Measurements from ENCODE around the gene BMP8A.
"Not testable (repeated sequence)": the region's sequence is repeated elsewhere in the genome, so short reads cannot be mapped to it uniquely, and the experiment has no call there.

The BMP8A gene

DNA sequence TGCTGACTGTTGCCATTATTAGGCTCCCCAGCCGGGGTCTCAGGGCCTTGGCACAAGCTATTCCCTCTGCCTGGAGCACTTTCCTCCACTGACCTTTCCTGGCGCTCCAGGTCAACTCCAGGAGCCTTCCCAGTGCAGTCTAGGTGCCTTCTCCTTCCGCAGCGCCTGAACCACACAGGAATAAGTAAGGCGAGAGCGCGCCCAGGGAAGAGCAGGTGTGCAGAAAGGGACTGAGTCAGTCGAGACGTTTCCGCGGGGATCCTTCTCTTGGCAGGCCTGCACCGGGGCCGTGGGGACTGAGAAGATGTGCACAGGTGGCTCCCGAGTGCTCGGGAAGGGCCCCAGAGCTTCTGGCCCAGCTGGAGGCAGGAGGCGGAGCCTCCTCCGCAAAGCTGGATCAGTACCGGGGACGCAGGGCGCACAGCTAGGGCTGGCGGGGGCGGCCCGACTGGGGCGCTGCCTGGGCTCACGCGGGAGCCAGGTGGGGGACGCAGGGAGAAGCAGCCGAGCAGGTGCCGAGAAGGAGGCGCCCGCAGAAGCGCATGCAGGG, 765 bp upstream of the BMP8A start:
- Histone ChIP-seq H3K4me1 (ENCODE audit: insufficient read depth, insufficient read length) (peaks cover 5% of the 10 kb centered on the region), H3K9ac (ENCODE audit: insufficient read length, low read depth) (peak overlapping the region; percentile 62), H3K27me3 (ENCODE audit: insufficient read depth, insufficient read length) (peaks cover 67% of the 10 kb centered on the region), H3K36me3 (ENCODE audit: insufficient read depth, insufficient read length, low read length) (peaks cover 24% of the 10 kb centered on the region), H3K4me3 (ENCODE audit: insufficient read length, low read depth) (peak overlapping the region; percentile 53), H3K9me3 (ENCODE audit: insufficient read depth, low read length) (no peaks in the 10 kb centered on the region)
- no peak for DNase-seq (ENCODE audit: low read depth, low spot score)
- TF ChIP-seq ZNF274 (IDR thresholded peaks at IDR 0.05; ENCODE audit: low read depth, low read length) (no peak), SUZ12 (IDR thresholded peaks at IDR 0.05; ENCODE audit: extremely low read depth, insufficient read depth, insufficient read length) (no peak), YY1 (IDR thresholded peaks at IDR 0.05; ENCODE audit: insufficient read depth, insufficient read length) (no peak)

DNA sequence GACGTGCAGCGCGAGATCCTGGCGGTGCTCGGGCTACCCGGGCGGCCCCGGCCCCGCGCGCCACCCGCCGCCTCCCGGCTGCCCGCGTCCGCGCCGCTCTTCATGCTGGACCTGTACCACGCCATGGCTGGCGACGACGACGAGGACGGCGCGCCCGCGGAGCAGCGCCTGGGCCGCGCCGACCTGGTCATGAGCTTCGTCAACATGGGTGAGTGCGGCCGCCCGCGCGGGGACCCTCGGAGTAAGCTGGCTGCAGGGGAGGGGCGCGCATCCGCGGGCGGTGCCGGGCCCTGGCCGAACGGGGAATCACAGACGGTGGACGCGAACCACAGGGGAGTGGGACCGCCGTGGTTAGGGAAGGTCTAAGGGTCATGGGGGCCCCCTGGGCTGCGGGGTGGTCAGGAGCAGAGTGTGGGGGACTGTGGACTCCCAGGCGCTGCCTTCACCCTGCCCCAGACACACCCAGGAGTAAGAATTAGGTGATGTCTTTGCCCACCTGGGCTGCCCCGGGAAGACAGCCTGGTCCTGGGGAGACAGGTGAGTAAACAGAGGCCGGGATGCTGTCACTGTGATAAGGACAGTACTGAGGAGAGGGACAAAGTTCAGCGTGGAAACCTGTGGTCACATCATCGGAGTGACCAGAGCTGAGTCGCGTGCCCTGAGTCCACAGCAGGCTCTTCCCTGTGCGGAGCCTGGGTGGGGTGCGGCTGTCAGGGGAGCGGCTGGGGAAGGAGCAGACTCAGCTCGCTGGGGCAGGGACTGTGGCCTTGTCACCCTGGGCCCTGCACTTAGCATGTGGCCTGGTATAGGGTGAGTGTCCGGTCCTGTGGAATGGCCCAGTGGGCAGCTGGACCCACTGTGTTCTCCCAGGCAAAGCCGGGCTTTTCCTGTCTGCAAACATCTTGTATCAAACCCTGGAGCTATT, 944 bp downstream of the BMP8A start:
- H3K27me3 ChIP-seq (ENCODE audit: insufficient read depth, insufficient read length) = peaks cover 76% of the 10 kb centered on the region
- H3K9ac ChIP-seq (ENCODE audit: insufficient read length, low read depth) = not testable (repeated sequence)
- H3K4me3 ChIP-seq (ENCODE audit: insufficient read length, low read depth) = peak overlapping the region; percentile 53

DNA sequence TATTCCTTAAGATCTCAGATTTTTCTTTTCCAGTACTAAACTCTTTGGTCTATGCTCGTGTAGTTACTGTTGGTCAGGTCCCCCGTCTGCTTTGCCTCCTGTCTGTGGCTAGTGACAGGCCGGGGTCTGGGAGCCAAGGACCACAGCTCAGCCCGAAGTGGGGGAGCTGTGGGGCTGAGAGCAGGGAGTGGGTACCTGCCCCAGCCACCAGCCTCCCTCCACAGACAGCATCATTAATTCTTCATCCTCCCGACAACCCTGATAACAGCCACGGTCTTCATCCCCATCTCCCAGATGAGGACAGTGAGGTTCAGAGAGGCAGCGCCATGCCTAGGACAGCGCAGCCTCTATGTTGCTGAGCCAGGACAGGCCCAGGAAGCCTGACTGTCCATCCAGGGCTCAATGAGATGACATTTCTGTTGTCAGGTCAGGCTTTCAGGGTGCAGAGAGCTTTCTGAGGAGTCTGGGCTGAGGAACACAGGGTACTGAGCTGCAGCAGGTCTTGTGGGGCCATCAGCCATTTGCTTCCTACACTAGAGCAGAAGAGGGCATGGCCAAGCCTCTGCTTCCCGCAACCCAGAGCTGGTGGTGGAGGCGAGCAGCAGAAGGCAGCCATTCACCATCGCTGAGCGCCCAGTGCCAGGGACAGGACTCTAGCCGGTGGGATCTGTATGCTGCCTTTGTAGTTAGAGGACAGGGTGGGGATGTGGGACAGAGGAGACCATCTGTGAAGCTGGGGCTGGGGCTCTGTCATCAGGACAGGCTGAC, 1.8 kb downstream of the BMP8A start:
- not testable (repeated sequence) for H3K9ac ChIP-seq (ENCODE audit: insufficient read length, low read depth); H3K9me3 ChIP-seq (ENCODE audit: insufficient read depth, low read length)
- H3K27me3 ChIP-seq (ENCODE audit: insufficient read depth, insufficient read length) = peaks cover 74% of the 10 kb centered on the region

More for the DNA sequence above, 944 bp downstream of the BMP8A start:
- DNase-seq (ENCODE audit: low read depth, low spot score); H3K4me1 ChIP-seq (ENCODE audit: insufficient read depth, insufficient read length); H3K9me3 ChIP-seq (ENCODE audit: insufficient read depth, low read length); H3K36me3 ChIP-seq (ENCODE audit: insufficient read depth, insufficient read length, low read length): not testable (repeated sequence)

DNA sequence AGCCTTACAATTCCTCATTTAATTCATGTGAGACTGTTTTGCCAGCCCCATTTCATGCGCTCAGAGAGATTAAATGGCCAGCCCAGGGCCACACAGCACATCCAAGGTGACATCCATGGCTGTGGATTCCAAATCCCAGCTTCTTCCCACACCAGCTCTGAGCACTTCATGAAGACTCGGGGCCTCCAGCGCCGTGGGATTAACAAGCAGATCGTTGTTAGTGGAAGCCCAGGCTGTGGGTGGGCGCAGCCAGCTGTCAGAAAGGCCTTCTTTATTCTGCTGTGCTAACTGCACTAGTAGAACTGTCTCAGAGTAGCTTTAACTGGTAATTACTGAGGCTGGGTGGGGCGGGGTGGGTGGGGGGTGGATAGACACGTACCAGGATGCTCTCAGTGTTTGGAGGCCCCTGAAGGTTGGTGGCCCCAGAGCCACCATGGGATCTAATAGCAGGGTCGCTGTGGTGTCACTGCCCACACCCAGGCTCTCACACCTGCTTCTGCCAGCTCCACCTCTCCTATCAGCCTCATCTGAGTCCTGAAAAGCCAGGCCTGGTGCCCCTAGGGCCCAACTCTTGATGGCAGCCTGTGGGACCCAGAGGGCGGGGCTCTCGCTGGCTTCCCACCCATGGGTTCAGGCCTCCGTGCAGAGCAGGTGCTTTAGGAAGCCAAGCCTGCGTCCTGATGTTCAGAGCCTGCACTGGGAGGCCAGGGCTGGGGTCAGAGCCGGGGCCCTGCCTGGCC, 3.4 kb downstream of the BMP8A start:
- no peaks in the 10 kb centered on the region for H3K36me3 ChIP-seq (ENCODE audit: insufficient read depth, insufficient read length, low read length)
- TF ChIP-seq ZNF274 (IDR thresholded peaks at IDR 0.05; ENCODE audit: low read depth, low read length) (no peak), SUZ12 (IDR thresholded peaks at IDR 0.05; ENCODE audit: extremely low read depth, insufficient read depth, insufficient read length) (no peak), YY1 (IDR thresholded peaks at IDR 0.05; ENCODE audit: insufficient read depth, insufficient read length) (no peak)
- no peaks in the 10 kb centered on the region for H3K9me3 ChIP-seq (ENCODE audit: insufficient read depth, low read length)
- DNase-seq (ENCODE audit: low read depth, low spot score) = no peak
- peaks cover 5% of the 10 kb centered on the region for H3K4me1 ChIP-seq (ENCODE audit: insufficient read depth, insufficient read length)
- no peak overlapping the region for H3K9ac ChIP-seq (ENCODE audit: insufficient read length, low read depth)
- H3K4me3 ChIP-seq (ENCODE audit: insufficient read length, low read depth) = no peak overlapping the region
- peaks cover 68% of the 10 kb centered on the region for H3K27me3 ChIP-seq (ENCODE audit: insufficient read depth, insufficient read length)

More for the DNA sequence above, 1.8 kb downstream of the BMP8A start:
- not testable (repeated sequence) for H3K4me3 ChIP-seq (ENCODE audit: insufficient read length, low read depth); DNase-seq (ENCODE audit: low read depth, low spot score); H3K4me1 ChIP-seq (ENCODE audit: insufficient read depth, insufficient read length); H3K36me3 ChIP-seq (ENCODE audit: insufficient read depth, insufficient read length, low read length)

DNA sequence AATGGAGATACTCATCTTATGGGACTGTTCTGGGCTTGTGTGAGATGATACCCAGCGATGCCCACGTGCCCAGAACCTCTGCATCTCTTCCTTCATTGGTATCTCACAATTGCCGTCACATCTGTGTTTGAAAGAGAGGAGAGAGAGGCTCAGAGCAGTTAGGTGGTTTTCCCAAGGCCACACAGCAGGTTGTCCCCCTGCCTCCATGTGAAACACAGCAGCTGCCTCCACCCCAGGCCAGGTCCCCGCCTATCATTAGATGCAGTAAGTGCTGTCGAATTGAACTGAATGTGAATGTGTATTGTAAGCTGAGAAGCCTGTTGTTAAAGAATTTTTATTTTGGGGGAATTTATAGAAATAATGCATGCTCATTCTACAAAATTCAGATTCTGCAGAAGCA, 5.1 kb downstream of the BMP8A start:
- not testable (repeated sequence) for H3K4me1 ChIP-seq (ENCODE audit: insufficient read depth, insufficient read length); H3K36me3 ChIP-seq (ENCODE audit: insufficient read depth, insufficient read length, low read length); DNase-seq (ENCODE audit: low read depth, low spot score); H3K9me3 ChIP-seq (ENCODE audit: insufficient read depth, low read length); H3K4me3 ChIP-seq (ENCODE audit: insufficient read length, low read depth); H3K9ac ChIP-seq (ENCODE audit: insufficient read length, low read depth)
- peaks cover 57% of the 10 kb centered on the region for H3K27me3 ChIP-seq (ENCODE audit: insufficient read depth, insufficient read length)

DNA sequence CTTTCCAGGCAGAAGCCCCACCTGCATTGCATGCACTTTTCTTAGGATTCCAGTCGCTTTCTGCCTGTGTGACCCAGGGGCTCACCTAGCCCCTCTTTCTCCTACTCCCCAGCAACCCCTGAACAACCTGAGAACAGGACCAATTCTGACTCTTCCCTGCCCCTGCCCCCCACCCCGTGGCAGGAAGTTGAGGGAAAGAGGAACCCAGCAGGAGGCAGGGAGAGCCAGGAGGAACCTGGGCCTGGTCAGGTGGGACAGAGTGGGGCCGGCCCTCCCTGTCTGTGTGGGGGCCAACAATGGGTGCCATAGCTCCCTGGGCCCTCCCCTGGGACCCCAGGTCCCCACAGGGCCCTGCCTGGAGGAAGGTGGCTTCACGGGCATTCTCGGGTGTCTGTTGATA, 6.1 kb downstream of the BMP8A start:
- no peaks in the 10 kb centered on the region for H3K36me3 ChIP-seq (ENCODE audit: insufficient read depth, insufficient read length, low read length)
- DNase-seq (ENCODE audit: low read depth, low spot score) = no peak
- H3K9me3 ChIP-seq (ENCODE audit: insufficient read depth, low read length) = no peaks in the 10 kb centered on the region
- no peaks in the 10 kb centered on the region for H3K4me1 ChIP-seq (ENCODE audit: insufficient read depth, insufficient read length)
- no peak for TF ChIP-seq ZNF274 (IDR thresholded peaks at IDR 0.05; ENCODE audit: low read depth, low read length)
- no peak for TF ChIP-seq YY1 (IDR thresholded peaks at IDR 0.05; ENCODE audit: insufficient read depth, insufficient read length)
- TF ChIP-seq SUZ12 (IDR thresholded peaks at IDR 0.05; ENCODE audit: extremely low read depth, insufficient read depth, insufficient read length) = no peak
- H3K4me3 ChIP-seq (ENCODE audit: insufficient read length, low read depth) = no peak overlapping the region
- H3K27me3 ChIP-seq (ENCODE audit: insufficient read depth, insufficient read length) = peaks cover 47% of the 10 kb centered on the region
- no peak overlapping the region for H3K9ac ChIP-seq (ENCODE audit: insufficient read length, low read depth)

DNA sequence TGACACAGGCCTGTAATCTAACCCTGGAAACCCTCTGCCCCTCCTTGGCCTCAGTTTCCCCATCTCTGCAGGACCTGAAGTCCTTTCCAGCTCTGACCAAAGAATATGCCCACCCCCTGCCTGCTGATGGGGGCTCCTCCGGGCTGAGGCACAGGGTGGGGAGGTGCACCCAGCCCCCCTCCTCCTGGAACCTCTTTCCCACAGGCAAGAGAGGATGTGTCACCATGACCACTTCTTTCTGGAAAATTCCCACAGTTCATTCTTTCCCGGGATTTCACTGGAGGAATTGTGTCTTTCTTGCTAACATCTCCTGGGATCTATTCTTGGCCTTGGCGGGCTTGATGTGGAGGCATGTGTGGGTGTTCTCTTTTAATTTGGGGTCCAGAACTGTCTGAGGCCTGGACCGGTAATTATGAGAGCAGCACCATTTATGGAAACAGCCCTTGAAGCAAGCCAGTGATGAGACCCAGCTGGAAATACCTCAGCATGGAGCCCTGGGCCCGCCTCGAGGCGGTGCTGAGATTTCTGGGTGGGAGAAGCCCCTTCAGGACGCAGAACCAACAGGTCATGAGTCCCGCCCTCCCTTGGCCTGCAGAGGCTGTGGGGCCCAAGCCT, 6.8 kb downstream of the BMP8A start:
- H3K27me3 ChIP-seq (ENCODE audit: insufficient read depth, insufficient read length) = peaks cover 41% of the 10 kb centered on the region
- not testable (repeated sequence) for H3K4me3 ChIP-seq (ENCODE audit: insufficient read length, low read depth); H3K4me1 ChIP-seq (ENCODE audit: insufficient read depth, insufficient read length); DNase-seq (ENCODE audit: low read depth, low spot score); H3K36me3 ChIP-seq (ENCODE audit: insufficient read depth, insufficient read length, low read length); H3K9ac ChIP-seq (ENCODE audit: insufficient read length, low read depth); H3K9me3 ChIP-seq (ENCODE audit: insufficient read depth, low read length)

DNA sequence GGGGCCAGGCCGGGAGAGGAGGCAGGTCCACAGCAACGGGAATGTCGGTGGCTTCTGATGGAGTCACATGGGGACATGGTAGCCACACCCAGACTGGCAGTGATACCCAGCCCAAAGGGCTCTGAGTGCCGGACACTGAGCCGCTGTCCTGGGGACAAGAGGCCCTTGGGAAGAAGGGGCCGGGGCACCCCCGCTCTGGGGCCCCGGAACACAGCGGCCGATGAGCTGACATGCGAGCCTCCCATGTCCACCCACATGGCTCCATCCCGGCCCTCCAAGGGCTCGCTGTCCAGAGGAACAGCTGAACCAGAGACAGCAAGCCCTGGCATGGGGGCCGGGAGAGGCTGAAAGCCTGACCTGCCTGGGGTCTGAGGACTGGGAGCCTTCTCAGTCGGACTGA, 7.4 kb downstream of the BMP8A start:
- not testable (repeated sequence) for H3K9ac ChIP-seq (ENCODE audit: insufficient read length, low read depth); H3K4me3 ChIP-seq (ENCODE audit: insufficient read length, low read depth); H3K36me3 ChIP-seq (ENCODE audit: insufficient read depth, insufficient read length, low read length); H3K9me3 ChIP-seq (ENCODE audit: insufficient read depth, low read length); H3K4me1 ChIP-seq (ENCODE audit: insufficient read depth, insufficient read length); DNase-seq (ENCODE audit: low read depth, low spot score)
- peaks cover 35% of the 10 kb centered on the region for H3K27me3 ChIP-seq (ENCODE audit: insufficient read depth, insufficient read length)
